ENCODE results near the gene POLR1H.
A peak's percentile ranks its signal among the peaks of the same experiment; 100 is the strongest.

POLR1H gene

GRCh38 chr6:30071081-30071818, 10.2 kb downstream of the POLR1H start:
- H3K4me3 ChIP-seq (ENCODE audit: low read depth, low read length): no peak overlapping the region
- no peak overlapping the region for H3K27ac ChIP-seq
- no peaks in the 10 kb centered on the region for H3K9me3 ChIP-seq (ENCODE audit: severe bottlenecking)
- no peak for DNase-seq
- H3K36me3 ChIP-seq: peaks cover 16% of the 10 kb centered on the region
- TF ChIP-seq CTCF (IDR thresholded peaks at IDR 0.05; ENCODE audit: low read depth, low read length): no peak
- H3K27me3 ChIP-seq (ENCODE audit: insufficient read depth, low read depth, severe bottlenecking): peaks cover 32% of the 10 kb centered on the region

DNA sequence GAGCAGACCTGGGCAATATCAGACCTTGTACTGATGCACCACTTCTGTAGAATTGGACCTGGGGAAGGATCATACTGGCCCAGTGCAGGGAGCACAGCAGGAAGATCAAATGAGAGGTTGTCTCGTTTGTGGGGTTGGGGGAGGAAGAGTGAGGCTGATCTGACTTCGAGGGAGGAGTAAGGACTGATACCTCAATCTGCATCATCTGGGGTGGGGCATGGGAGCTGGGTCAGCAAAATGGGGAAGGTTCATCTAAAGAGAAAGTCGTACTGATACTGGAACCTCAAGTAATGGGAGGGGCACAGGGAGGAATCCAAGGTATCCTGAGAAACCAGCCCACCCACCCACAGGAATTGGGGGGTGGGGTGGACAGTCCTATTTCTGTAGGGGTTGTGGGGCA, 10.8 kb downstream of the POLR1H start:
- Histone ChIP-seq H3K27me3 (ENCODE audit: insufficient read depth, low read depth, severe bottlenecking) (peaks cover 38% of the 10 kb centered on the region), H3K36me3 (peaks cover 16% of the 10 kb centered on the region), H3K27ac (no peak overlapping the region), H3K9me3 (ENCODE audit: severe bottlenecking) (no peaks in the 10 kb centered on the region), H3K4me3 (ENCODE audit: low read depth, low read length) (no peak overlapping the region)
- TF ChIP-seq CTCF (IDR thresholded peaks at IDR 0.05; ENCODE audit: low read depth, low read length): no peak
- DNase-seq: no peak

DNA sequence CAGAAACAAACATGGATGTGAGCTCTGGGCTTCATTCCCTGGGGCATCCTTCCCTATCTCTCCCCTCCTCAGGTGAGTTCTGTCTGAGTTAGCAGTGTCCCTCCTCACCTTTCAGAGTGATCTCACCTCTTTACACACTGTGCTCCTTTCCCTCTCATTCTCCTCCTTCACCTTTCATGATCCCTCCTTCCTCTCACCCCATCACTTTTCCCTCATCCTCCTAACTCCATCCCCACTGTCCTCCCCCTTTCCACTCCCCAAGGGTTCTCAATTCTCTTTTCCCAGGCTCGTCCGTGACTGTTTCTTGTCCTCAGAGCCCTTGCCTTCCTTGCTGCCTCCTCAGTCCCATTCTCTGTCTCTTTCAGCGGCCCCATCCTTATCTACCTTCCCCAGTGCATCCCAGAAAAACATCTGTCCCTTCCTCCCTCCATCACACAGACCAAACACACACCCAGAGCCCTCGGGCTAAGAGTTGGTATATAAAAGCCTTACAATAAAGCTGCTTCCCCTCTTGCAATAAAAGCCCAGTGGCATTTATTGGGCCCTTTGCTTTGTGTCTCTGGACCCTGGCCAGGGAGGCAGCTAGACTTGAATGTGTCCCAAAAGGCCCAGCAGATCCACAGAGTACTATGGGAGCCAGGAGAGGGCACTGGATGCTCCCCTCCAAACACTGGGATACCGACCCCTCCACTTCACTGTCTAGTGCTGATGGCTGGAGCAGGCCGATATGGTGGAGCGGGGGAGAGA, 12.6 kb downstream of the POLR1H start:
- no peaks in the 10 kb centered on the region for H3K9me3 ChIP-seq (ENCODE audit: severe bottlenecking)
- no peak for TF ChIP-seq CTCF (IDR thresholded peaks at IDR 0.05; ENCODE audit: low read depth, low read length)
- H3K27ac ChIP-seq: no peak overlapping the region
- no peak overlapping the region for H3K4me3 ChIP-seq (ENCODE audit: low read depth, low read length)
- H3K36me3 ChIP-seq: peaks cover 11% of the 10 kb centered on the region
- H3K27me3 ChIP-seq (ENCODE audit: insufficient read depth, low read depth, severe bottlenecking): peaks cover 57% of the 10 kb centered on the region
- DNase-seq: no peak

- TF ChIP-seq CTCF (IDR thresholded peaks at IDR 0.05; ENCODE audit: low read depth, low read length): no peak
- Histone ChIP-seq H3K36me3 (peaks cover 11% of the 10 kb centered on the region), H3K27me3 (ENCODE audit: insufficient read depth, low read depth, severe bottlenecking) (peaks cover 65% of the 10 kb centered on the region), H3K27ac (no peak overlapping the region), H3K9me3 (ENCODE audit: severe bottlenecking) (no peaks in the 10 kb centered on the region), H3K4me3 (ENCODE audit: low read depth, low read length) (peak overlapping the region; percentile 27)
- DNase-seq: no peak
Observed at GRCh38 chr6:30074331-30075093, 13.4 kb downstream of the POLR1H start.

DNA sequence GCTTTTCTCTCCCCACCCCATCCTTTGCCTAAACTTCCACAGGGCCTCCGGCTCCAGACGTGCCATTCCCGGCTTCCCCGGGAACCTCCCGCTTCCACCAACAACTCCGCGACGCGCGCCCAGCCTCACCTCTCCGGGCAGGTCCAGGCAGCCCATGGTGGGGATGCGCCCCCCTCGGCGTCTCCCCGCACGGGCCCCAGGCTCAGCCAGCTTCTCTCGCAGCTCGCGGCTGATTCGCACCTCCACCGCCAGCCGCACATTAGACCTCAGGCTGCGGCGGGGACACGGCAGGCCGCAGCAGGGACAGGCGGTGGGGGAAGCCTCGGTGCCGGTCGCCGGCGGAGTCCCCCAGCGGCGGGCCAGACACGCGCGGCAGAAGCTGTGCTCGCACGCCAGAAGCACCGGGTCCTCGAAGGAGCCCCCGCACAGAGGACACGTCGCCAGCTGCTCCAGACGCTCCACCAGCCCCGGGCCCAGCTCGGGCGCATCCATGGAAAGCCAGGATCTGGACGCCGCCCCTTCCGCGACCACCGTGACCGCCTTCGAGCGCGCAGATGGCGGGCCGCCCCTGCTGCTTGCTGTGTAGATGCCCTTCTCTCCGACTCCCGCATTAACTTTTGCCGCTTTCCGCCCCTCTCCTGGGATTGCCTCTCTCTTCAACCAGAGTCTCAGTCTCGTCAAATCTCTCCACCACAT, 14.2 kb downstream of the POLR1H start, which contains the start of gene RNF39:
Gene RNF39, minus strand, starts transcription at position 676 of the 696 bp plus-strand sequence. Its CDS starts 184 bp downstream, at position 492.
- H3K36me3 ChIP-seq: peaks cover 3% of the 10 kb centered on the region
- peaks cover 72% of the 10 kb centered on the region for H3K27me3 ChIP-seq (ENCODE audit: insufficient read depth, low read depth, severe bottlenecking)
- TF ChIP-seq CTCF (IDR thresholded peaks at IDR 0.05; ENCODE audit: low read depth, low read length): 0 out of 2 replicates have a peak, but pooled peaks have one; percentile 5
- H3K27ac ChIP-seq: no peak within 1 kb of the TSS
- H3K4me3 ChIP-seq (ENCODE audit: low read depth, low read length): peak within 1 kb of the TSS; percentile 27
- H3K9me3 ChIP-seq (ENCODE audit: severe bottlenecking): no peaks in the 10 kb centered on the region
- DNase-seq: peak; percentile 36

Measured in WERI-Rb-1 (cell line).